GM12873 (cell line): ENCODE data around the gene CNTNAP2.

ENCODE experiments used
- TF ChIP-seq, protein P1 (sequence below): IDR thresholded peaks from 2 replicates; pipeline ENCODE4 v1.5.1; 2012; ENCODE audit warnings: low read depth, mild to moderate bottlenecking, moderate library complexity, low read length, control low read depth; ENCODE audit not compliant: insufficient read depth; ENCODE audit errors: missing control alignments

The CNTNAP2 gene

GRCh38 chr7:147525325-147525724 is 1408.7 kb downstream of the CNTNAP2 start:
- TF ChIP-seq, protein P1, sequence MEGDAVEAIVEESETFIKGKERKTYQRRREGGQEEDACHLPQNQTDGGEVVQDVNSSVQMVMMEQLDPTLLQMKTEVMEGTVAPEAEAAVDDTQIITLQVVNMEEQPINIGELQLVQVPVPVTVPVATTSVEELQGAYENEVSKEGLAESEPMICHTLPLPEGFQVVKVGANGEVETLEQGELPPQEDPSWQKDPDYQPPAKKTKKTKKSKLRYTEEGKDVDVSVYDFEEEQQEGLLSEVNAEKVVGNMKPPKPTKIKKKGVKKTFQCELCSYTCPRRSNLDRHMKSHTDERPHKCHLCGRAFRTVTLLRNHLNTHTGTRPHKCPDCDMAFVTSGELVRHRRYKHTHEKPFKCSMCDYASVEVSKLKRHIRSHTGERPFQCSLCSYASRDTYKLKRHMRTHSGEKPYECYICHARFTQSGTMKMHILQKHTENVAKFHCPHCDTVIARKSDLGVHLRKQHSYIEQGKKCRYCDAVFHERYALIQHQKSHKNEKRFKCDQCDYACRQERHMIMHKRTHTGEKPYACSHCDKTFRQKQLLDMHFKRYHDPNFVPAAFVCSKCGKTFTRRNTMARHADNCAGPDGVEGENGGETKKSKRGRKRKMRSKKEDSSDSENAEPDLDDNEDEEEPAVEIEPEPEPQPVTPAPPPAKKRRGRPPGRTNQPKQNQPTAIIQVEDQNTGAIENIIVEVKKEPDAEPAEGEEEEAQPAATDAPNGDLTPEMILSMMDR: no peak

GRCh38 chr7:147535701-147536111 is 1419.1 kb downstream of the CNTNAP2 start:
- TF ChIP-seq, protein P1: no peak

DNA sequence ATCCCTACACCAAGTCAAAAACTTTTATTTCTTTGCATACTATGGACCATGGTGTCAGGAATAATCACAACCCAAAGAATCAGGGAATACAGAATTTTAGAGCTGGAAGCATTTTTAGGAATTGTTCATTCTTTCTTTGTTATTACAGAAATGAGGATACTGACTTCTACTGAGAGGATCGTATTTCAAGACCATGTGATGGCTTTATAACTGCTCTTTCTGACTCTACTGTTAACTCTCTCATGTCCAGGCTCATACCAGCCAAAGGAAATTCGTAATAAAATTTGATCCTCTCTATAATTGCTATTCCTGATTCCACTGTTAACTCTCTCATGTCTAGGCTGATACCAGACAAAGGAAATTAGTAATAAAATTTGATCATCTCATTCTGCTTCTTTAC is 1423.1 kb downstream of the CNTNAP2 start:
- TF ChIP-seq, protein P1: no peak

DNA sequence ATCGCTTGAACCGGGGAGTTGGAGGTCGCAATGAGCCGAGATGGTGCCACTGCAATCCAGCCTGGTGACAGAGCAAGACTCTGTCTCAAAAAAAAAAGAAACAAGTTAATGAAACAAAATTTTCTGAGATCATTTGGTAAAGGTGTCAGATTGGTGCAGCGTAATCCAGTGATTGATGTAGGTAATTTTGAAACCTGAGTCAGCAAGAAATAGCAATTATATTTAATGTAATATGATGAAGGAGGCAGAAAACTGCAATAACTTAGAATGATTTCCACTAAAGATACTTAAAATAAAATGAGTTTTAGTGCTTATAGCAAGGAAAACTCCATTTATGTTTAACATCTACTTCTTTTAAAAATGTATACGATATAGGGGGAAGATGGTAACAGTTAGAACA is 1424.1 kb downstream of the CNTNAP2 start:
- TF ChIP-seq, protein P1: no peak

GRCh38 chr7:147541261-147541660 is 1424.7 kb downstream of the CNTNAP2 start:
- TF ChIP-seq, protein P1: no peak

- TF ChIP-seq, protein P1: peak; percentile 56
These were observed 1430.8 kb downstream of the CNTNAP2 start for GRCh38 chr7:147547252-147547897.

- TF ChIP-seq, protein P1: no peak
These were observed 1439.7 kb downstream of the CNTNAP2 start for GRCh38 chr7:147556317-147556716.
